Neural progenitor cell (in vitro differentiated cells): ENCODE measurements around the gene DHRS3. TPM values are rescaled to one million over a fixed set of nuclear protein-coding genes. Genes with fewer than 3 reads are reported as not detected.
A peak's percentile ranks its signal among the peaks of the same experiment; 100 is the strongest.

Experiments
- DNase-seq: peaks from one replicate; pipeline ENCODE4 v3.0.0-alpha.2; 2016; ENCODE audit warnings: low spot score
- H2AFZ ChIP-seq: fragments of 200-600 bp; sonication (generic); replicated peaks from 2 replicates; pipeline ENCODE4 v1.6.1; 2016; ENCODE audit warnings: antibody characterized with exemption
- H3F3A ChIP-seq: fragments of 200-600 bp; sonication (generic); 2 replicates; pipeline ENCODE4 v1.6.1; 2016; ENCODE audit warnings: antibody characterized with exemption, low read depth
- H3K27ac ChIP-seq: fragments of 200-600 bp; sonication (generic); 2 replicates; pipeline ENCODE4 v1.5.1; 2016; ENCODE audit warnings: mild to moderate bottlenecking
- H3K27me3 ChIP-seq: fragments of 200-600 bp; sonication (generic); 2 replicates; pipeline ENCODE4 v1.6.1; 2016; ENCODE audit warnings: mild to moderate bottlenecking, moderate library complexity
- H3K36me3 ChIP-seq: fragments of 200-600 bp; sonication (generic); 2 replicates; pipeline ENCODE4 v1.5.1; 2016
- H3K4me1 ChIP-seq: fragments of 200-600 bp; sonication (generic); 2 replicates; pipeline ENCODE4 v1.6.1; 2016; ENCODE audit warnings: mixed run types
- H3K4me2 ChIP-seq: fragments of 200-600 bp; sonication (generic); 2 replicates; pipeline ENCODE4 v1.6.1; 2016
- H3K4me3 ChIP-seq: fragments of 200-600 bp; sonication (generic); 2 replicates; pipeline ENCODE4 v1.5.1; 2016
- H3K79me2 ChIP-seq: fragments of 200-600 bp; sonication (generic); 2 replicates; pipeline ENCODE4 v1.6.1; 2016; ENCODE audit warnings: low read depth
- H3K9ac ChIP-seq: fragments of 200-600 bp; sonication (generic); 2 replicates; pipeline ENCODE4 v1.6.1; 2016
- H3K9me3 ChIP-seq: fragments of 200-600 bp; sonication (generic); 2 replicates; pipeline ENCODE4 v1.5.1; 2016; ENCODE audit warnings: low read depth
- H4K20me1 ChIP-seq: fragments of 200-600 bp; sonication (generic); 2 replicates; pipeline ENCODE4 v1.6.1; 2016; ENCODE audit warnings: low read depth
- H3K27ac Mint-ChIP-seq: 3 replicates; pipeline ENCODE4 v1.8.0; 2021; ENCODE audit warnings: mixed read lengths
- H3K27me3 Mint-ChIP-seq: 2 replicates; pipeline ENCODE4 v1.8.0; 2022; ENCODE audit warnings: low read depth, mild to moderate bottlenecking, inconsistent platforms, moderate library complexity, mixed read lengths; ENCODE audit not compliant: insufficient read depth
- H3K36me3 Mint-ChIP-seq: 3 replicates; pipeline ENCODE4 v1.8.0; 2021; ENCODE audit warnings: mixed read lengths
- H3K4me1 Mint-ChIP-seq: 3 replicates; pipeline ENCODE4 v1.8.0; 2021; ENCODE audit warnings: mixed read lengths
- H3K4me3 Mint-ChIP-seq: 3 replicates; pipeline ENCODE4 v1.8.0; 2021; ENCODE audit warnings: mild to moderate bottlenecking, moderate library complexity, mixed read lengths
- H3K9me3 Mint-ChIP-seq: 3 replicates; pipeline ENCODE4 v1.8.0; 2020; ENCODE audit warnings: mixed read lengths
- CTCF ChIP-seq: fragments of 200-600 bp; sonication (generic); IDR thresholded peaks from 2 replicates; pipeline ENCODE4 v1.5.1; 2017; ENCODE audit warnings: antibody characterized with exemption, mild to moderate bottlenecking
- EZH2 ChIP-seq: fragments of 200-600 bp; sonication (generic); IDR thresholded peaks from 2 replicates; pipeline ENCODE4 v1.6.1; 2017; ENCODE audit warnings: antibody characterized with exemption, mild to moderate bottlenecking, moderate library complexity
- EZH2phosphoT487 ChIP-seq: fragments of 200-600 bp; sonication (generic); IDR thresholded peaks from 2 replicates; pipeline ENCODE4 v1.6.1; 2017; ENCODE audit warnings: antibody characterized with exemption
- total RNA-seq: library from RNA; depleted of rRNA; stranded (reverse); fragments of >200 nt; gene quantifications from 2 replicates; pipeline ENCODE4 v1.2.3, GENCODE V29; 2015; ENCODE audit warnings: low replicate concordance

Gene DHRS3
- total RNA-seq, 1 donor from 2014 or later, result 4.3 TPM

GRCh38 chr1:12627296-12627695, 9.3 kb upstream of the DHRS3 start:
- Histone ChIP-seq H3K4me3 (no peak overlapping the region), H3F3A (peaks cover 25% of the 10 kb centered on the region), H3K9ac (no peak overlapping the region), H3K4me1 (peaks cover 22% of the 10 kb centered on the region), H4K20me1 (no peaks in the 10 kb centered on the region), H3K9me3 (no peaks in the 10 kb centered on the region), H3K27me3 (no peaks in the 10 kb centered on the region), H3K36me3 (no peaks in the 10 kb centered on the region), H3K79me2 (no peaks in the 10 kb centered on the region), H3K4me2 (no peak overlapping the region), H3K27ac (no peak overlapping the region), H2AFZ (no peak overlapping the region)
- H3K36me3 Mint-ChIP-seq, result no peaks in the 10 kb centered on the region
- no peak overlapping the region for H3K27ac Mint-ChIP-seq
- no peak overlapping the region for H3K4me3 Mint-ChIP-seq
- DNase-seq, result no peak
- H3K27me3 Mint-ChIP-seq, result peaks cover 9% of the 10 kb centered on the region
- peaks cover 24% of the 10 kb centered on the region for H3K4me1 Mint-ChIP-seq
- no peaks in the 10 kb centered on the region for H3K9me3 Mint-ChIP-seq
- TF ChIP-seq CTCF, result no peak
- TF ChIP-seq EZH2, result no peak
- TF ChIP-seq EZH2phosphoT487, result no peak

GRCh38 chr1:12626888-12627287, 8.9 kb upstream of the DHRS3 start:
- Histone ChIP-seq H2AFZ (no peak overlapping the region), H3F3A (peaks cover 25% of the 10 kb centered on the region), H3K79me2 (no peaks in the 10 kb centered on the region), H4K20me1 (no peaks in the 10 kb centered on the region), H3K9ac (no peak overlapping the region), H3K27me3 (no peaks in the 10 kb centered on the region), H3K4me3 (no peak overlapping the region), H3K27ac (no peak overlapping the region), H3K36me3 (no peaks in the 10 kb centered on the region), H3K4me2 (no peak overlapping the region), H3K4me1 (peaks cover 26% of the 10 kb centered on the region), H3K9me3 (no peaks in the 10 kb centered on the region)
- peaks cover 9% of the 10 kb centered on the region for H3K27me3 Mint-ChIP-seq
- H3K36me3 Mint-ChIP-seq, result no peaks in the 10 kb centered on the region
- peaks cover 28% of the 10 kb centered on the region for H3K4me1 Mint-ChIP-seq
- DNase-seq, result no peak
- no peak overlapping the region for H3K27ac Mint-ChIP-seq
- H3K9me3 Mint-ChIP-seq, result no peaks in the 10 kb centered on the region
- H3K4me3 Mint-ChIP-seq, result no peak overlapping the region
- TF ChIP-seq EZH2 (no peak), EZH2phosphoT487 (no peak), CTCF (no peak)

GRCh38 chr1:12625276-12625675, 7.3 kb upstream of the DHRS3 start:
- Histone ChIP-seq H3K9me3 (no peaks in the 10 kb centered on the region), H3K4me2 (no peak overlapping the region), H3K27ac (no peak overlapping the region), H3K9ac (no peak overlapping the region), H2AFZ (no peak overlapping the region), H3K27me3 (no peaks in the 10 kb centered on the region), H3K36me3 (no peaks in the 10 kb centered on the region), H4K20me1 (no peaks in the 10 kb centered on the region), H3K79me2 (no peaks in the 10 kb centered on the region), H3K4me3 (no peak overlapping the region), H3F3A (peaks cover 25% of the 10 kb centered on the region), H3K4me1 (peaks cover 29% of the 10 kb centered on the region)
- Mint-ChIP-seq H3K27ac (peak overlapping the region; percentile 68), H3K4me1 (peaks cover 34% of the 10 kb centered on the region), H3K36me3 (no peaks in the 10 kb centered on the region), H3K4me3 (no peak overlapping the region), H3K27me3 (peaks cover 5% of the 10 kb centered on the region), H3K9me3 (no peaks in the 10 kb centered on the region)
- TF ChIP-seq EZH2 (no peak), EZH2phosphoT487 (no peak), CTCF (no peak)
- DNase-seq, result no peak
